ENCODE data around the gene EIF5B. TPM values are rescaled to one million over a fixed set of nuclear protein-coding genes. Genes with fewer than 3 reads are reported as not detected.

The EIF5B gene
- polyA plus RNA-seq, 2 of the 4 experiments (the other 2 are of a cell fraction) = 25.0 to 75.4 TPM

DNA sequence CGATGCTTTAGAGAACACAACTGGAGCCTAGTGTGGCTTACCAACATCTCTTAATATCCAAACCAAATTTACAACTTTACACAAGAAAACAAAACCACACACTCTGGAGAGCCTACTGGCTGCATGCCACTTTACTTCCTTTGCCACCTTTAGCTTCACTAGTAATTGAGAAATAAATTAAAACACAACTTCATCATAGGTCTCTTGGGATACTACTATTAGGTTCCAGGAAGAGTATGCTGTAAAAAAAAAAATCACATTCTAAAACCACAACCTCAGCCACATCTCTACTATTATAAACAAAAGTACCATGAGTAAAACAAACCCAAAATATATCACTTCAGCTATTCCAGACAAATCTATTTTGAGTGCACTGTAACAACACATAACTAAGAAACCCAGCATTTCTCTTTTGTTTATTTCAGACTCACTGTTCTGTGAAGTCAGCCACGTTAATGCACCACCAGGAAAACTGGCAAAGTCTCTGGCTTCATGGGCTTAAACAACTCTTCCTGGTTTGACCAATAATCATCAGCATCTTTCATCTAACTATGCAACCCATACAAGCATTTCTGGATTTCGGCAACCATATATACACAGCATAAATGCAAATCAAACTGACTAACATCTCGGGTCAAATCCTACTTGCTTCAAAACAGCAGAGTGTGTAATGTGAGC is 93.6 kb downstream of the EIF5B start:
- FAIRE-seq (no peak), DNase-seq (ENCODE audit: low read depth in 1 of 2, low spot score in 1 of 2) (no peak), ATAC-seq (no peak)
- no peak overlapping the region for H3K4me3 ChIP-seq
- TF ChIP-seq ZFP36 (IDR thresholded peaks at IDR 0.05; ENCODE audit: borderline replicate concordance, partially characterized antibody) = no peak
- TF ChIP-seq EHF (CRISPR knock-in tag; IDR thresholded peaks at IDR 0.05) = no peak
- TF ChIP-seq RNF2 (IDR thresholded peaks at IDR 0.05; ENCODE audit: borderline replicate concordance, low read depth) = no peak
- TF ChIP-seq NFE2L2 (conservative IDR thresholded peaks at IDR 0.05; ENCODE audit: low read length) = no peak
- no peak for TF ChIP-seq EP300 (IDR thresholded peaks at IDR 0.05)
- TF ChIP-seq, protein P1, sequence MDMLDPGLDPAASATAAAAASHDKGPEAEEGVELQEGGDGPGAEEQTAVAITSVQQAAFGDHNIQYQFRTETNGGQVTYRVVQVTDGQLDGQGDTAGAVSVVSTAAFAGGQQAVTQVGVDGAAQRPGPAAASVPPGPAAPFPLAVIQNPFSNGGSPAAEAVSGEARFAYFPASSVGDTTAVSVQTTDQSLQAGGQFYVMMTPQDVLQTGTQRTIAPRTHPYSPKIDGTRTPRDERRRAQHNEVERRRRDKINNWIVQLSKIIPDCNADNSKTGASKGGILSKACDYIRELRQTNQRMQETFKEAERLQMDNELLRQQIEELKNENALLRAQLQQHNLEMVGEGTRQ (IDR thresholded peaks at IDR 0.05) = no peak
- TF ChIP-seq FOSB (CRISPR knock-in tag; IDR thresholded peaks at IDR 0.05) = no peak
- no peak for TF ChIP-seq POLR2A (IDR thresholded peaks at IDR 0.05; ENCODE audit: low read length)
- TF ChIP-seq, protein P2, sequence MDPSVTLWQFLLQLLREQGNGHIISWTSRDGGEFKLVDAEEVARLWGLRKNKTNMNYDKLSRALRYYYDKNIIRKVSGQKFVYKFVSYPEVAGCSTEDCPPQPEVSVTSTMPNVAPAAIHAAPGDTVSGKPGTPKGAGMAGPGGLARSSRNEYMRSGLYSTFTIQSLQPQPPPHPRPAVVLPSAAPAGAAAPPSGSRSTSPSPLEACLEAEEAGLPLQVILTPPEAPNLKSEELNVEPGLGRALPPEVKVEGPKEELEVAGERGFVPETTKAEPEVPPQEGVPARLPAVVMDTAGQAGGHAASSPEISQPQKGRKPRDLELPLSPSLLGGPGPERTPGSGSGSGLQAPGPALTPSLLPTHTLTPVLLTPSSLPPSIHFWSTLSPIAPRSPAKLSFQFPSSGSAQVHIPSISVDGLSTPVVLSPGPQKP (IDR thresholded peaks at IDR 0.05; ENCODE audit: low read depth, low read length) = no peak
- TF ChIP-seq HOXB13 (CRISPR knock-in tag; IDR thresholded peaks at IDR 0.05; ENCODE audit: low read depth) = no peak
- TF ChIP-seq KDM1A (IDR thresholded peaks at IDR 0.05; ENCODE audit: low read depth) = no peak
- no peak for TF ChIP-seq ZC3H11A (IDR thresholded peaks at IDR 0.05)
- TF ChIP-seq, protein P3, sequence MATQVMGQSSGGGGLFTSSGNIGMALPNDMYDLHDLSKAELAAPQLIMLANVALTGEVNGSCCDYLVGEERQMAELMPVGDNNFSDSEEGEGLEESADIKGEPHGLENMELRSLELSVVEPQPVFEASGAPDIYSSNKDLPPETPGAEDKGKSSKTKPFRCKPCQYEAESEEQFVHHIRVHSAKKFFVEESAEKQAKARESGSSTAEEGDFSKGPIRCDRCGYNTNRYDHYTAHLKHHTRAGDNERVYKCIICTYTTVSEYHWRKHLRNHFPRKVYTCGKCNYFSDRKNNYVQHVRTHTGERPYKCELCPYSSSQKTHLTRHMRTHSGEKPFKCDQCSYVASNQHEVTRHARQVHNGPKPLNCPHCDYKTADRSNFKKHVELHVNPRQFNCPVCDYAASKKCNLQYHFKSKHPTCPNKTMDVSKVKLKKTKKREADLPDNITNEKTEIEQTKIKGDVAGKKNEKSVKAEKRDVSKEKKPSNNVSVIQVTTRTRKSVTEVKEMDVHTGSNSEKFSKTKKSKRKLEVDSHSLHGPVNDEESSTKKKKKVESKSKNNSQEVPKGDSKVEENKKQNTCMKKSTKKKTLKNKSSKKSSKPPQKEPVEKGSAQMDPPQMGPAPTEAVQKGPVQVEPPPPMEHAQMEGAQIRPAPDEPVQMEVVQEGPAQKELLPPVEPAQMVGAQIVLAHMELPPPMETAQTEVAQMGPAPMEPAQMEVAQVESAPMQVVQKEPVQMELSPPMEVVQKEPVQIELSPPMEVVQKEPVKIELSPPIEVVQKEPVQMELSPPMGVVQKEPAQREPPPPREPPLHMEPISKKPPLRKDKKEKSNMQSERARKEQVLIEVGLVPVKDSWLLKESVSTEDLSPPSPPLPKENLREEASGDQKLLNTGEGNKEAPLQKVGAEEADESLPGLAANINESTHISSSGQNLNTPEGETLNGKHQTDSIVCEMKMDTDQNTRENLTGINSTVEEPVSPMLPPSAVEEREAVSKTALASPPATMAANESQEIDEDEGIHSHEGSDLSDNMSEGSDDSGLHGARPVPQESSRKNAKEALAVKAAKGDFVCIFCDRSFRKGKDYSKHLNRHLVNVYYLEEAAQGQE (IDR thresholded peaks at IDR 0.05) = no peak
- TF ChIP-seq, protein P4, sequence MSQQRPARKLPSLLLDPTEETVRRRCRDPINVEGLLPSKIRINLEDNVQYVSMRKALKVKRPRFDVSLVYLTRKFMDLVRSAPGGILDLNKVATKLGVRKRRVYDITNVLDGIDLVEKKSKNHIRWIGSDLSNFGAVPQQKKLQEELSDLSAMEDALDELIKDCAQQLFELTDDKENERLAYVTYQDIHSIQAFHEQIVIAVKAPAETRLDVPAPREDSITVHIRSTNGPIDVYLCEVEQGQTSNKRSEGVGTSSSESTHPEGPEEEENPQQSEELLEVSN (IDR thresholded peaks at IDR 0.05; ENCODE audit: borderline replicate concordance, low read depth) = no peak
- no peak for TF ChIP-seq CBX8 (IDR thresholded peaks at IDR 0.05)
- no peak for TF ChIP-seq ZNF302 (CRISPR knock-in tag; IDR thresholded peaks at IDR 0.05)
- TF ChIP-seq NR3C1 (IDR thresholded peaks at IDR 0.05) = no peak
- TF ChIP-seq HDAC2 (IDR thresholded peaks at IDR 0.05) = no peak
- no peak overlapping the region for H3K4me2 ChIP-seq
- H3K9me3 ChIP-seq = no peaks in the 10 kb centered on the region
- ChIA-PET CTCF (no interaction called here), POLR2A (no interaction called here)
- H3K27ac ChIP-seq = no peak overlapping the region
- WGBS (ENCODE audit: missing lambda C conversion rate) = 87% methylated on average over 4 of the region's 4 CpGs
- no peaks in the 10 kb centered on the region for H3K4me1 ChIP-seq

DNA sequence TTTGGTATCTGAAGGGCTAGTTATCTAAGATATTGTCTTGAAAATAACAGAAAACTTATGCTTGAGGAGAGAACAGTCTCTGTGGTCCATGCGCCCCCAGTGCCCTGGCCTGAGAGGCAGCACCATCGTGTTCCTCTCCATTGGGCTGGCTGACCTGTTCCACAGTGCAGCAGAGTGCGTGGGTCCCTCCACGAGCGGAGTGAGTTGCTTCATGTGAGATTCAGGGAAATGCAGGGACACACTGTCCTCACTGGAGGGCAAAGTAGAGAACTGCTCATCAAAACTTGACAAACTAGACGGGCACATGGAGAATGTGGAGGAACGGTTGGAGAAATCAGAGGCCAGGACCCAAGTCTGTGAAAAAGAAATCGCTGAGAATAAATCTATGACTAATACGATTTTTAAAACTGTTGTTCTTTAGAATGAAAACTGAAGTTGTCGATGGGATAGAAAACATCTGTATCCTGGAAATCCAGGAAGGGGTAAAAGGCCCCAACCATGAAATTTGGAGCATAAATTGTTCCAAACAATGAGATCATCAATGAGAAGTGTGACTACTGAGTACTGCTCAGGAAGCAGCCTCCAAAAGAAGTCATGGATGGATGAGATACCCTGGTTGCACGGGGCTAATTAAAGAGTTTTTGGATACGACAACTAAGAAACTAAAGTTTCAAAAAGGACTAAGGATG is 94.5 kb downstream of the EIF5B start:
- Histone ChIP-seq H3K4me3 (no peak overlapping the region), H3K4me1 (no peaks in the 10 kb centered on the region), H3K9me3 (no peaks in the 10 kb centered on the region), H3K4me2 (no peak overlapping the region), H3K27ac (no peak overlapping the region)
- 92% methylated on average over 12 of the region's 12 CpGs for WGBS (ENCODE audit: missing lambda C conversion rate)
- DNase-seq (ENCODE audit: low read depth in 1 of 2, low spot score in 1 of 2) (no peak), ATAC-seq (no peak), FAIRE-seq (no peak)
- ChIA-PET CTCF (interaction anchor here (1.0 kb wide), 1 partner anchor 58 kb away, joined by 4 read pairs; the partner anchor contains the start of gene REV1), POLR2A (no interaction called here)
- TF ChIP-seq JUN (IDR thresholded peaks at IDR 0.05) = no peak
- no peak for TF ChIP-seq HOXB5 (CRISPR knock-in tag; IDR thresholded peaks at IDR 0.05)
- TF ChIP-seq, protein P5, sequence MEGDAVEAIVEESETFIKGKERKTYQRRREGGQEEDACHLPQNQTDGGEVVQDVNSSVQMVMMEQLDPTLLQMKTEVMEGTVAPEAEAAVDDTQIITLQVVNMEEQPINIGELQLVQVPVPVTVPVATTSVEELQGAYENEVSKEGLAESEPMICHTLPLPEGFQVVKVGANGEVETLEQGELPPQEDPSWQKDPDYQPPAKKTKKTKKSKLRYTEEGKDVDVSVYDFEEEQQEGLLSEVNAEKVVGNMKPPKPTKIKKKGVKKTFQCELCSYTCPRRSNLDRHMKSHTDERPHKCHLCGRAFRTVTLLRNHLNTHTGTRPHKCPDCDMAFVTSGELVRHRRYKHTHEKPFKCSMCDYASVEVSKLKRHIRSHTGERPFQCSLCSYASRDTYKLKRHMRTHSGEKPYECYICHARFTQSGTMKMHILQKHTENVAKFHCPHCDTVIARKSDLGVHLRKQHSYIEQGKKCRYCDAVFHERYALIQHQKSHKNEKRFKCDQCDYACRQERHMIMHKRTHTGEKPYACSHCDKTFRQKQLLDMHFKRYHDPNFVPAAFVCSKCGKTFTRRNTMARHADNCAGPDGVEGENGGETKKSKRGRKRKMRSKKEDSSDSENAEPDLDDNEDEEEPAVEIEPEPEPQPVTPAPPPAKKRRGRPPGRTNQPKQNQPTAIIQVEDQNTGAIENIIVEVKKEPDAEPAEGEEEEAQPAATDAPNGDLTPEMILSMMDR (IDR thresholded peaks at IDR 0.05) = no peak
- no peak for TF ChIP-seq ZC3H11A (IDR thresholded peaks at IDR 0.05)
- TF ChIP-seq RARB (CRISPR knock-in tag; IDR thresholded peaks at IDR 0.05) = no peak

Data from A549 (cell line).